Fibroblast of the conjunctiva (primary cell): ENCODE results near the gene DHCR24.
"Not testable (repeated sequence)": the region's sequence is repeated elsewhere in the genome, so short reads cannot be mapped to it uniquely, and the experiment has no call there.

ENCODE experiments used
- DNase-seq: peaks from one replicate; pipeline ENCODE4 v3.0.0-alpha.2; 2010; ENCODE audit warnings: low read depth

DHCR24 gene, protein sequence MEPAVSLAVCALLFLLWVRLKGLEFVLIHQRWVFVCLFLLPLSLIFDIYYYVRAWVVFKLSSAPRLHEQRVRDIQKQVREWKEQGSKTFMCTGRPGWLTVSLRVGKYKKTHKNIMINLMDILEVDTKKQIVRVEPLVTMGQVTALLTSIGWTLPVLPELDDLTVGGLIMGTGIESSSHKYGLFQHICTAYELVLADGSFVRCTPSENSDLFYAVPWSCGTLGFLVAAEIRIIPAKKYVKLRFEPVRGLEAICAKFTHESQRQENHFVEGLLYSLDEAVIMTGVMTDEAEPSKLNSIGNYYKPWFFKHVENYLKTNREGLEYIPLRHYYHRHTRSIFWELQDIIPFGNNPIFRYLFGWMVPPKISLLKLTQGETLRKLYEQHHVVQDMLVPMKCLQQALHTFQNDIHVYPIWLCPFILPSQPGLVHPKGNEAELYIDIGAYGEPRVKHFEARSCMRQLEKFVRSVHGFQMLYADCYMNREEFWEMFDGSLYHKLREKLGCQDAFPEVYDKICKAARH

GRCh38 chr1:54886724-54887664 is at the start of gene DHCR24:
DHCR24 (minus strand) TSS chr1:54887195; CDS start chr1:54887119, 76 bp downstream.
- DNase-seq: peak; percentile 47

DNA sequence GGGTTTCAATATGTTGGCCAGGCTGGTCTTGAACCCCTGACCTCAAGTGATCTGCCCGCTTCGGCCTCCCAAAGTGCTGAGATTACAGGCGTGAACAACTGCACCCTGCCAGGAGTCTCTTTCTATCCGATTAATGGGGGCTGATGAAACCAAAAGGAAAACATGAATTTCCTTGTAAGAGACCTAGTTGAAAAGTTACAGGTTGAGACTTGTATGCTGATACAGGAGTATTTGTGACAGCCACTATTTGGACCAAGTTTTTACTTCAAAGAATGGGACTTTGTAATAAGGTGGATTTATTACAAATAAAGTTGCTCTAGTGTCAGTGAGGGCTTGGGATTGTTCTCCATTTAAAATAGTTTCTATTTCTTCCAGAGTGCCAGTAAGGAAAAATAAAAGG is 49.8 kb upstream of the DHCR24 start:
- no peak for DNase-seq

- DNase-seq: peak; percentile 80
Measured at GRCh38 chr1:54934869-54935268, 47.9 kb upstream of the DHCR24 start.

DNA sequence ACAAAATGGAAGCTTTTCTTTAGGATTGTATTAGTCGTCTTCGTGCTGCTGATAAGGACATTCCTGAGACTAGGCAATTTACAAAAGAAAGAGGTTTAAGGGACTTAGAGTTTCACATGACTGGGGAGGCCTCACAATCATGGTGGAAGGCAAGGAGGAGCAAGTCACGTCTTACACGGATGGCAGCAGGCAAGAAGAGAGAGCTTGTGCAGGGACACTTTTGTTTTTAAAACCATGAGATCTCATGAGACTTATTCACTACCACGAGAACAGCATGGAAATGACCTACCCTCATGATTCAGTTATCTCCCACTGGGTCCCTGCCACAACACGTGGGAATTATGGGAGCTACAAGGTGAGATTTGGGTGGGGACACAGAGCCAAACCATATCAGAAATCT is 47.1 kb upstream of the DHCR24 start:
- DNase-seq: not testable (repeated sequence)

GRCh38 chr1:54931275-54931840 is 44.4 kb upstream of the DHCR24 start:
- no peak for DNase-seq

DNA sequence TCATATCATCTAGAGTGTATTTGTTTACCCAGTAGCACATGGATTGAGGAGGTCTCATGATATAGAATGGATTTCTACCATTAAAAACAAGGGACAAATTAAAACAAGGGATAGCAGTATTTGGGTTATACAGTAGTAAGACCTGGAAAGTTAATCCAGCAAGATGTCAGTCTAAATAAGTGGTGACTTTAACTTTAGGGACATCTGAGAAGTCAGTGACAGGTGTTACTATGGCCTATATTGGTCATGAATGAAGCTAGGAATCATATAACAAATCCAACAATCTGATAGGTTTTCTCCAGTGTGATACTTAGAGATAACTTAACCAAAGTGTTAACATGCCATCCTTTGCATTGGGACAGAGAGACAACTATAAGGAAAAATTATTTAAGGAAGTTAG is 42.7 kb upstream of the DHCR24 start:
- DNase-seq: no peak

DNA sequence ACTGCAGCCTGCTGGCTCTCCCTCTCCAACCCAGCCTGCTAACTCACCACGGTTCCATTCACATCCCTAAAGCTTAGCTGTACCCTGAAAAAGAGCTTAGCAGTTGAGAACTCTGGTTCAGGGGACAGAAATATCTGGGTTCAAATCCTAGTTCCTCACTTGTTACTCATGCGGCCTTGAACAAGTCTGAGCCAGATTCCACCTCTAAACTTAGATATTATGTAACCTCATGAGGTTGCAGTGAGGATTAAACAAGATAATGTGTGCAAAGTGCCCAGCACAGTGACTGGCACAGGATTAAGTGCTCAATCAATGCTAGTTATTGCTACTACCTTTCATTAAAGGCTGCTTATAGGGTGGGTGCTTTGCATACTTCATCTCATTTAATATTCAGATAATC is 41.3 kb upstream of the DHCR24 start:
- no peak for DNase-seq

GRCh38 chr1:54927472-54928240 is 40.7 kb upstream of the DHCR24 start:
- DNase-seq: peak; percentile 48

- DNase-seq: no peak
Measured at GRCh38 chr1:54926970-54927369, 40.0 kb upstream of the DHCR24 start.

- DNase-seq: no peak
Measured at GRCh38 chr1:54922921-54923421, 36.0 kb upstream of the DHCR24 start.

DNA sequence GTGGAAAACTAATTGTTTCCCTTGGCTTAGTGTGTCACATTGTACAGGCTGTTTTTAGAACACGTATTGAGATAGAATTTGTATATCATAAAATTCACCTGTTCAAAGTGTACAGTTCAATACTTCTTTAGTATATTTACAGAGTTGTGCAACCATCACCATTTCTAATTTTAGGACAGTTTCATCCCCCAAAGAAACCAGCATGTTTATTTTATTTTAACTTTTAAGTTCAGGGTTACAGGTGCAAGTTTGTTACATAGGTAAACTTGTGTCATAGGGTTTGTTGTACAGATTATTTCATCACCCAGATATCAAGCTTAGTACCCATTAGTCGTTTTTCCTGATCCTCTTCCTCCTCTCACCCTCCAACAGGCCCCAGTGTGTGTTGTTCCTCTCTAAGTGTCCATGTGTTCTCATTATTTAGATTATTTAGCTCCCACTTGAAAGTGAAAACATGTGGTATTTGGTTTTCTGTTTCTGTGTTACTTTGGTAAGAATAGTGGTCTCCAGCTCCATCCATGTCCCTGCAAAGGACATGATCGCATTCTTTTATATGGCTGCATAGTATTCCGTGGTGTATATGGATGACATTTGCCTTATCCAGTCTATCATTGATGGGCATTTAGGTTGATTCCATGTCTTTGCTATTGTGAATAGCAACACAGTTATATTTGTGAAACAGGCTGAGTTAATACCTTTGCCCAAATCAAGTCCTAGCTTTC is 35.2 kb upstream of the DHCR24 start:
- DNase-seq: no peak

DNA sequence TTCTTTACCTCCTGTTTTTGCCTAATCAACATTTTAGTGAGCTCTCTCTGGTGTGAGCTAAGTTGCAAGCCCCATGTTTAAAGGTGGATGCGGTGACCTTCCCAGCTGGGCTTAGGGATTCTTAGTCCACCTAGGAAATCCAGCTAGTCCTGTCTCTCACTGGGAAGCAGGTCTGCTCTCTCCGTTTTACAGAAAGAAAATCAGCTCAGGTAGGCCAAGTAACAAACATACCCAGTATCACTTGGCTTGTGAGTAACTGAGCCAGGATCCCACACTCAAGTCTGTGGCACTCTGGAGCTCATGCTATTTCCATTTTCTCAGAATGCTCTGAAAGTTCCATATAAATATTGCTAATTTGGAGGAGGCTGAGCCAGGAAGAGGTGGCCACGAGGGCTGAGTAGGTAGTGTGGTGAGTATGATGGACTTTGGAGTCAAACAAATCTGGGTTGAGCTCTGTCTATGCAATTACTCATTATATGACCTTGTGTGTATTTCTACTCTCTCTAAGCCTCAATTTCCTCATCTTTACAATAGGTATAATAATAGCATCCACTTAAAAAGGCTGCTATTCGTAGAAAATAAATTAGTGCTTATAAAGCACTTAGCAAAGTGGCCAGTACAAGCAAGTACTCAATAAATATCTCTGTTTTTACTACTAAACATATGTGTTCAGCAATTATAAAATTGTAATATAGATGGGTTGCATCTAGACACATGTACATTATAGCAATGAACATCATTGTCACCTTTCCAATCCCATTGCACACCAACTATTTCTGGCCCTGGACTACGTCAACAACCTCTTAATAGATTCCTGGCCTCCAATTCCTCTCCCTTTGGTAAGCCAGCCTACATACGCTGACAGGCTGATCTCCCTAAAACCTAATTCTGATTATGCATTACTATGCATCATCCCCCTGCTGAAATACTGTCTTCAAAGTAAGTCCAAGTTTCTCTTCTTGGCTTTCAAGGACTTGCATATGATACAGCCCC is 32.7 kb upstream of the DHCR24 start:
- DNase-seq: no peak

DNA sequence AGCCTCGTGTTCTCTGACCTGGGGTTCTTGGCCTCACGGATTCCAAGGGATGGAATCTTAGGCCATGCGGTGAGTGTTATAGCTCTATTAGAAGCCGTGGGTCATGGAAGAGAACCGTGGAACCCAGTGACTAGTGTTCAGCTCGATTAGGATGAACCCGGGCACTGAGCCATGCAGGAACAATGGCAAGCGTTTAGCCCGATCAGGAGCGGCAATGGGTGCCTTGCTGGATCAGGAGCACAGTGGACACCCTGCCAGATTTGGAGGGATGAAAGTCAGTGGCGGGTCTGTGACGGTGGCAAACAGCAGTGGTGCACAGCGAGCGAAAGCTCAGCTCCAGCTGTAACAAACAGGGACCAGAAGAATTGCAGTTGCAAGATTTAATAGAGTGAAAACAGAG is 24.1 kb upstream of the DHCR24 start:
- DNase-seq: not testable (repeated sequence)

GRCh38 chr1:54906586-54906985 is 19.6 kb upstream of the DHCR24 start:
- no peak for DNase-seq

DNA sequence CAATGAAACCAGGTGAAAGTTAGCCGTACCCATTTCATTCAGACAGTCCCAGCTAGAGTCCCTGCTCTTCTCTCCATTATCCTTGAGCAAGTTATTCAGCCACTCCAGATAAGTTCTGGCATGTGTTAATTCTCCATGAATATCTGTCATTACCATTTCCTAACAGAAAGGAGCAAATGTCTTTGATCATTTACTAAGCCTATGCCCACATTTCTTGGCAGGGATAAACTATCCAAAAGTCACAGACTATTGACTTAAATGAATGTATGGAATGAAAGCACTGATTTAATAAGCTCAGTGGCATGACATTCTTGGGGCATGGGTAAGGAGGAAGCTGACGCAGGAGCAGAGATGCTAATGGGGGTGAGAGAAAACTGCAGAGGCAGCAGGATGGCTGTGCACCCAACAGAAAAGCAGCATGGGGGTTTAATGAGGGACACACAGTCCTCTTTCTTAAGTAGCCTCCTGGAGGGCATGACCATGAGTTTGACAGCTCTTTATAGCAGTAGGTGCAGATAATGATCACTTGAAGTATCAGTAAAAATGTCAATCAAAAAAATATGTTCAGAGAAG is 17.6 kb upstream of the DHCR24 start:
- no peak for DNase-seq

DNA sequence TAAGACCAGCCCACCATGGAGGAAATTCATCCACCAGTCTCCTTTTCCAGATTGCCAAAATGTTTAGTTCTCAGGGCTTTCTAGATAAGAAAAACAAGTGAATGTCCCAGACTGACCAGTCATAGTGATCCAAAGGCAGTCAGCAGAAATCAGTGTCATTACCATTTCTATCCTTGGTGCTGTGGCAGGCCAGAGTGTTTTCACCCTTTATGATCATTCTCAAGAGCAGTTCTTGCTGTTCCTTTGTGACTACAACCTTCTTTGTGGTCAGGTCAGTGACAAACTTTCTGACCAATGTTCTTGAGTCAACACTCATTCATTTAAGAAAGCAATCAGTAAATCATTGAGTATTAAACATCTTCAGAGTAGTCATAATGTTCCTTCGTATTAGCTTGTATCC is 7.3 kb upstream of the DHCR24 start:
- DNase-seq: no peak

DNA sequence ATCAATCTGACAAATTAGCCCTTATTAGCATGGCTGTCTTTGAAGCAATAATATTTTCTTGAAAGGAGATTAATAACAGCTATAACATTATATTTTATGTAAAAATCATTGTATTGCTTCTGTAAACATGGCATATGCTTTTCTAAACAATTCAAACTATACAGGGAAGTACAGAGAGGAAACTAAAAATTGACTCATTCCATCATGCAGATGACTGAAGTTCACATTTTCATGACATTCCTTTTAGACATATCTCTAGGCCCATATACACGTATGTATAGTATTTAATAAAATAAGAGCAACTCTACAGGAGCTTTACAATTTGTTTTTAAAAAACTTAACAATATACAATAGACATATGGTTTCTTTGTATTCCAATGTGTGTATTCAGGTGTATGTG is 5.6 kb upstream of the DHCR24 start:
- DNase-seq: no peak

DNA sequence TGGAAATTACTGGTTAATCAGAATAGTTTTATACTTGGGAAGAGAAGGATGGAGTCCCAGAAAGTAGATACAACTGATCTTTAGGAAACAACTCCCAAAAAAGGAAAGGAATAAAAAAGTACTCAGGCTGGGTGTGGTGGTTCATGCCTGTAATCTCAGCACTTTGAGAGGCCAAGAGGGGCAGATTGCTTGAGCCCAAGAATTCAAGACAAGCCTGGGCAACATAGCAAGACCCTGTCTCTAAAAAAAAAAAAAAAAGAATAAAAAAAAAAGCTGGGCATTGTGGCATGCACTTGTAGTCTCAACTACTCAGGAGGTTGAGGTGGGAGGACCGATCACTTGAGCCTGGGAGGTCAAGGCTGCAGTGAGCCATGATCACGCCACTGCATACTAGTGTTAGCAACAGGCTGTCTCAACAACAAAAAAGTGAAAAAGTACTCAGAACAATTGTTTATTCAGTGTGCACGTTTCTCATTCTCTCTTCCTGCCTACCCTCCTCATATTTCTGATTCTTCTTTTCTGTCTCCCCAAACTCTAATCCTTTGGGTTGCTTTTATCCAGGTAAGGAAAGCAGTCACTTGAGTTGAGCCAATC is 2.2 kb upstream of the DHCR24 start:
- no peak for DNase-seq
